D341Med (cell line): ENCODE results near the gene CIAO2B.
"Not testable (repeated sequence)": the region's sequence is repeated elsewhere in the genome, so short reads cannot be mapped to it uniquely, and the experiment has no call there.

Experiments
- DNase-seq: peaks from one replicate; pipeline ENCODE4 v3.0.0; 2012; ENCODE audit warnings: low spot score

CIAO2B gene

DNA sequence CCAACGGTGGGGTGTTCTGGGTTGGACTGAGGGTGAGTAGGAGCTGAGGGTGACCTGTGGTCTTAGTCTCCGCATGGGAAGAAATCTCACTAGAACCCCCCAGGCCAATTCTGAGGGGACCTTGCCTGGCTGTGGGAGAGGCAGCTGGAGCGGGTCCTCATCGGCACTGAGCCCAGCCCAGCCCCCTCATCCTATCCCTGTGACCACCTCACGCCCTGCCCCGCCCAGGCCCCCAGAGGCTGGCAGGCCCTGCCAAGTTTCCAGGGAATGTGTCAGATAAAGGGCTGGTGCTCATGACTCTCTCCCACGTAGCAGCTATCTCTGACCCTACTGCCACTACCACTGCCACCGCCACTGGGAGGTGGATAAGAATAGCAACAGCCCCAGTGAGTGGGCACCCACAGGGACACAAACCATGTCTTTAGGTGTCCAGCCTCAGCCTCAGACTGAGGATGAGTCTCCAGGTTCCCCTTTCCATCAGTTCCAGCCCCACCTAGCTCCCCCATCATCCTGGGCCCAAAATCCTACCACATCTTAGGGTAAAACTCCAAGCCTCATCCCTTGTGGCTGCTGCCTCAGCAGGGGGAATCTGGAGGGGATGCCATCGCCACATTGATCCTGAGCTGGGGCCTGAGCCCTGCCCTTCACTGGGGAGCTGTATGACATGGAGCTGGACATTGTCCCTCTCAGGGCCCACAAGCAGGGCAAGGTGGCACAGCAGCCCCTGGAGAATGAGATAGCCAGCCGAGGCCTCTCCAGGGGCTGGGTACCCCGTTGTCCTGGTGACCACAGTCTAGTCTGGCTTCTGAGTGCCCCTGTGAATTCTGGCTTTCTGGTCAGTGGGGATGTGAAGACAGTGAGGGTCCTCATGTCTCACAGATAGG is 30.4 kb downstream of the CIAO2B start:
- DNase-seq, result no peak

GRCh38 chr16:66902648-66903543 is 31.3 kb downstream of the CIAO2B start:
- DNase-seq, result peak; percentile 69

GRCh38 chr16:66901626-66902025 is 32.6 kb downstream of the CIAO2B start:
- no peak for DNase-seq

- no peak for DNase-seq
Measured at GRCh38 chr16:66900721-66901441, 33.3 kb downstream of the CIAO2B start.

GRCh38 chr16:66899945-66900710 is 34.1 kb downstream of the CIAO2B start:
- DNase-seq, result peak; percentile 52

- peak; percentile 21 for DNase-seq
Measured at GRCh38 chr16:66899310-66899944, 34.8 kb downstream of the CIAO2B start.

DNA sequence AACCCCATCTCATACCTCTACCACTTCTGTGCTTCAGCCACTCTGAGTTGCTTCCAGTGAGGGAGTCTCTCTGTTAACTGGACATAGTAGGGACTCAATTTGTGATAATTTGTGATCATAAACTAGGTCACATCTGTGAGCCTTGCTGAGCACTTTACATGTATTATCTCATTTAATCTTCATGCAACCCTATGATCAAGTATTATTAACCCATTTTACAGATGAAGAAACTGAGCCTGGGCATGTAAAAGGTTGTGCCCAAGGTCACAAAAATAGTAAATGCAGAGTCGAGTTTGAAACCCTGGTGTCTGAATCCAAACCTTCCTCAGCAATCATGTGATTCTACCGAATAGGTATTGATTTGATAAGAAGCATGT is 35.3 kb downstream of the CIAO2B start:
- DNase-seq, result no peak

GRCh38 chr16:66898207-66898606 is 36.0 kb downstream of the CIAO2B start:
- no peak for DNase-seq

GRCh38 chr16:66896682-66897081 is 37.5 kb downstream of the CIAO2B start:
- not testable (repeated sequence) for DNase-seq

DNA sequence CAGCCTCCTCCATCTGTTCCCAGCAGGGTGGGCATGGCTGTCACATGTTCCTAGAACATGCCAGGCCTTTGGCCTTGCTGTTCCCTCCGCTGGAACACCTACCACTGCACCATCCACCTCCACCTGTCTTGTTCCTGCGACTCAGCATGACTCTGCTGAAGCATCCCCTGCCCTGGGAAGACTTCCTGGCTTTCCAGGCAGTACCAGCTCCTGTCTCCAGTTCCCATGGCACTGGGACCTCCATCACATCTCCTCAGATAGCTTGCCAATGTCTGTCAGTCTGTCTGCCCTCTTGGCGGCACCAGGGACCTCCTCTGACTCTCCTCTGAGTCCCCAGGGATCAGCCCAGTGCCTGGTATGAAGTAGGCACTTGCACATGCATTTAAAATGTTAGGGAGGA is 38.2 kb downstream of the CIAO2B start:
- no peak for DNase-seq

DNA sequence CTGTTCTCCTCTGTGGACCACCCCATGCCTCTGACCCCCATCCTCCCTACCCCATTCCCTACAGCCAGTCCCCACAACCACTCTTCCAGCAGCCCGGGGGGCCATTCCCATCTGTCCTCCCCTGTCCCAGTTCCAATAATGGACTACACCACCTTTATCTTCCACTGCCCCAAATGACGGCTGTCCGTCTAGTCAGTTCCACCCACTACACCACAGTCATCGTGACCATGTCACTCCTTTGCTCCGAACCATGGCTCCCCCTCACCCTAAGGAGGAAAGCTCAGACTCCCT is 38.6 kb downstream of the CIAO2B start:
- no peak for DNase-seq

GRCh38 chr16:66894948-66895688 is 39.1 kb downstream of the CIAO2B start:
- peak; percentile 84 for DNase-seq

GRCh38 chr16:66894055-66894454 is 40.1 kb downstream of the CIAO2B start:
- no peak for DNase-seq

- DNase-seq, result no peak
Measured at GRCh38 chr16:66891797-66892196, 42.4 kb downstream of the CIAO2B start.

DNA sequence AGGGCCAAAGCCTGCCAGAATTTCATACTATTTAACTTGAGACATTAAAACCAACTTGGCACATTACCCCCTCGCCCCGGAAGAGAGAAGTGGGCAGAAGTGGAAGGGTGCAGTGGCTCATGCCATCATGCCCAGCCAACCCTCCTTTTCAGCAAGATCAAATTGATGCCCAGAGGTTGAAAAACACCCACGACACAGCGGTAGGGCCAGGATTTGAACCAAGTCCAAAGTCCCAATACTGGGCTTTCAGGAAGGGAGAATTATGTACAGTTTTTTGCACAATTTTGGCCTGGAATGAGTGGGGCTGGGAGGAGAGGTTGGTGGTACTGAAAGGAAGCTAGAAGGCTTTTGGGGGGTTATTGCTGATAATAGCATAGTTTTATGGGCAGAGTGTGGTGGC is 42.8 kb downstream of the CIAO2B start:
- no peak for DNase-seq

GRCh38 chr16:66890799-66891198 is 43.4 kb downstream of the CIAO2B start:
- no peak for DNase-seq

DNA sequence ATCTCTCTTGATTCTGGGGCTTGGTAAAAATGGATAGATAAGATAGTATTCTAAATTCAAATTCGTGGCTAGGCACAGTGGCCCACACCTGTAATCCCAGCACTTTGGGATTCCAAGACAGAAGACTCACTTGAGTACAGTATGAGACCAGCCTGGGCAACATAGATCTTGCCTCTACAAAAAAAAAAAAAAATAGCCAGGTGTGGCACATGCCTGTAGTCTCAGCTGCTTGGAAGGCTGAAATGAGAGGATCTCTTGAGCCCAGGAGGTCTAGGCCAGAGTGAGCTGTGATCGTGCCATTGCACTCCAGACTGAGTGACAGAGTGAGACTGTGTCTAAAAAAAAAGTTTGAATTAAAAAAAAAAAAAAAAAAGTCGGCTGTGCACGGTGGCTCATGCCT is 44.6 kb downstream of the CIAO2B start:
- DNase-seq, result no peak

GRCh38 chr16:66888647-66889615 is 45.3 kb downstream of the CIAO2B start:
- DNase-seq, result no peak

GRCh38 chr16:66886914-66887313 is 47.3 kb downstream of the CIAO2B start:
- DNase-seq, result no peak
